Lower lobe of right lung (tissue), 2 donors: ENCODE measurements around the gene HMCN2. TPM values are rescaled to one million over a fixed set of nuclear protein-coding genes. Genes with fewer than 3 reads are reported as not detected.

Experiments
- ATAC-seq, 2 donors: fragments of 200-7000 bp; cut with Tn5 transposase; one replicate each; pipeline ENCODE4 v1.9.1; 2020 to 2022; ENCODE audit warnings: mild to moderate bottlenecking in 2 of 2, moderate library complexity in 2 of 2
- DNase-seq: peaks from one replicate; pipeline ENCODE4 v3.0.0-alpha.2; 2020
- H3K27ac ChIP-seq: fragments of 200-600 bp; one replicate; pipeline ENCODE4 v1.8.0; 2022
- H3K27me3 ChIP-seq: fragments of 200-600 bp; one replicate; pipeline ENCODE4 v1.8.0; 2022; ENCODE audit warnings: low read depth
- H3K36me3 ChIP-seq: fragments of 200-600 bp; one replicate; pipeline ENCODE4 v1.8.0; 2022; ENCODE audit warnings: mild to moderate bottlenecking
- H3K4me1 ChIP-seq: fragments of 200-600 bp; one replicate; pipeline ENCODE4 v1.8.0; 2022
- H3K4me3 ChIP-seq: fragments of 200-600 bp; one replicate; pipeline ENCODE4 v1.8.0; 2022; ENCODE audit warnings: mild to moderate bottlenecking
- H3K9me3 ChIP-seq: fragments of 200-600 bp; one replicate; pipeline ENCODE4 v1.8.0; 2022
- CTCF ChIP-seq: fragments of 200-600 bp; IDR thresholded peaks from one replicate; pipeline ENCODE4 v1.8.0; 2022; ENCODE audit warnings: antibody characterized with exemption, mild to moderate bottlenecking
- intact Hi-C: fragments of 100-400 bp; cut with DNase I; formaldehyde crosslinking; loops from one replicate; pipeline ENCODE4 v1.11.0; 2022
- total RNA-seq: library from RNA; stranded (reverse); fragmentation: NEBNext Ultra II Directional; extraction: Animal tissue kit (Norgen Biotek cat#: 25700); gene quantifications from one replicate; pipeline ENCODE4 v1.2.1, GENCODE V29; 2021
- donor health status: DM: no; HTN: yes; CAD: no; lungs with severe emphysema.

The HMCN2 gene
- total RNA-seq, 1 donor from 2014 or later, result 4.7 TPM

- intact Hi-C loops, result no loop called here
- Histone ChIP-seq H3K9me3 (no peaks in the 10 kb centered on the region), H3K36me3 (no peaks in the 10 kb centered on the region), H3K27me3 (peaks cover 44% of the 10 kb centered on the region), H3K27ac (no peak overlapping the region), H3K4me1 (peaks cover 13% of the 10 kb centered on the region), H3K4me3 (no peak overlapping the region)
- TF ChIP-seq CTCF, result no peak
- ATAC-seq, result peak; percentile 18 to 33
- DNase-seq, result no peak
Observed at GRCh38 chr9:130328349-130328801, 62.8 kb downstream of the HMCN2 start.

GRCh38 chr9:130329061-130329460, 63.5 kb downstream of the HMCN2 start:
- no peak overlapping the region for H3K27ac ChIP-seq
- no peak for DNase-seq
- intact Hi-C loops, result no loop called here
- no peak for ATAC-seq
- peaks cover 42% of the 10 kb centered on the region for H3K27me3 ChIP-seq
- no peaks in the 10 kb centered on the region for H3K9me3 ChIP-seq
- H3K36me3 ChIP-seq, result no peaks in the 10 kb centered on the region
- H3K4me1 ChIP-seq, result peaks cover 13% of the 10 kb centered on the region
- no peak overlapping the region for H3K4me3 ChIP-seq
- no peak for TF ChIP-seq CTCF

DNA sequence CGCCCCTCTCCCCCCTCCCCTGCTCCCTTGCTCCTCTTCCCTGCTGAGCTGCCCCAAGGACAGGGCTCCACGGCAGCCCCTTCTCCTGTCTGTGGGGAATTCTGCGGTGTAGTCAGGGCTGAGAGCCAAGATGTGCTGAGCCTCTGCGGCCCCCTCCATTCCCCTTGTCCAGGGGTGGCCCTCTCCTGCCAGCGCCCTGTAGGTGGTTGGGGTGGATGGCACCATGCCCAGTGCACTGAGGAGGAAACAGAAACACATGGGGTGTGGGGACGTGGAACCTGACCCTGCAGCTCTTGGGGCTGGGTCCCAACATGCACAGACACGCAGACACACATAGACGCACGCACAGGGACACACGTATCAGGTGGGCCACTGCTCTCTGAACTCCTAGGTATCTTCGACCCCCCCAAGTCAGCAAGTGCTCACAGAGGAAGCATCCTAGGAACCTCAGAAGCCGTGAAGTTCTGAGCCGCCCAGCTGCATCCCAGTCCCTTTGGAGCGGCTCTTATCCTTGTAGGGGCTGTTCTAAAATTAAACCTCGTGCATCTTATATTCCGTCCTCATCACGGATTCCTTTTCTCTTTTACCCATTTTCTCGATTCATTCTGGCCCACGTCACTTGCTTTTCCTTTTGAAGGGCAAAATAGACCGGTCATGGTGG, 64.8 kb downstream of the HMCN2 start:
- H3K9me3 ChIP-seq, result no peaks in the 10 kb centered on the region
- H3K27me3 ChIP-seq, result peaks cover 40% of the 10 kb centered on the region
- DNase-seq (no peak), ATAC-seq (no peak)
- TF ChIP-seq CTCF, result no peak
- intact Hi-C loops, result no loop called here
- no peak overlapping the region for H3K27ac ChIP-seq
- peaks cover 13% of the 10 kb centered on the region for H3K4me1 ChIP-seq
- H3K36me3 ChIP-seq, result no peaks in the 10 kb centered on the region
- no peak overlapping the region for H3K4me3 ChIP-seq

GRCh38 chr9:130331061-130331460, 65.5 kb downstream of the HMCN2 start:
- H3K4me1 ChIP-seq, result peaks cover 13% of the 10 kb centered on the region
- intact Hi-C loops, result no loop called here
- no peaks in the 10 kb centered on the region for H3K36me3 ChIP-seq
- no peak for ATAC-seq
- DNase-seq, result no peak
- peak overlapping the region; percentile 13 for H3K27ac ChIP-seq
- no peak overlapping the region for H3K4me3 ChIP-seq
- H3K9me3 ChIP-seq, result no peaks in the 10 kb centered on the region
- TF ChIP-seq CTCF, result no peak
- peaks cover 33% of the 10 kb centered on the region for H3K27me3 ChIP-seq

DNA sequence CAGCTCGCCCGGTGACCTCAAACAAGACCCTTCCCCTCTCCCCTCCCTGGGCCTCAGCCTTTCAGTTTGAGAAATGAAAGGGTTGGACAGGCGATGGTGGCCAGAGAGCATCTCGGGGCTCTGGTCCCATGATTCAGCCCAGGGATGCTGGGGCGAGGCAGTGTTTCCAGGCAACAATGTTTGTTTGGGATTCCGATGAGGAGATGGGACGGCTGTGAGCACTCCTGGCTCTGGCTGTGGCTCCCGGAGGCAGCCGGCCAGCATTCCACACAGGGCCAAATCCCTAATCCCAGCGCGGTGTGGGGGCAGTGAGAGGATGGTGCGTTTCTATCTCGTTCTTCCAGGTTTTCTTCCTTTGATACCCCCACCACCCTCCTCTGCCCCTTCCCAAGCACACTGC, 66.0 kb downstream of the HMCN2 start:
- Histone ChIP-seq H3K27me3 (peaks cover 28% of the 10 kb centered on the region), H3K4me1 (peaks cover 13% of the 10 kb centered on the region), H3K9me3 (no peaks in the 10 kb centered on the region), H3K4me3 (no peak overlapping the region), H3K27ac (peak overlapping the region; percentile 41), H3K36me3 (no peaks in the 10 kb centered on the region)
- no peak for TF ChIP-seq CTCF
- no peak for DNase-seq
- intact Hi-C loops, result no loop called here
- ATAC-seq, result peak; percentile 26 to 51
